Measurements from ENCODE around the gene BANP.
"Not testable (repeated sequence)": the region's sequence is repeated elsewhere in the genome, so short reads cannot be mapped to it uniquely, and the experiment has no call there.

BANP gene

GRCh38 chr16:88030961-88031360 lies 79.7 kb downstream of the BANP start:
- not testable (repeated sequence) for H3K36me3 ChIP-seq (ENCODE audit: control insufficient read depth, insufficient read depth, low read length); H3K9me3 ChIP-seq (ENCODE audit: control insufficient read depth, insufficient read depth, low read length); H3K27me3 ChIP-seq (ENCODE audit: control insufficient read depth, insufficient read depth, low read length); DNase-seq (ENCODE audit: low read depth, low spot score); H3K4me1 ChIP-seq (ENCODE audit: control insufficient read depth, insufficient read depth, low read length); H3K4me3 ChIP-seq (ENCODE audit: low read length); H3K27ac ChIP-seq (ENCODE audit: low read length)
- WGBS (ENCODE audit: insufficient coverage, insufficient read length), result no CpG with 5 or more reads among the region's 9 CpGs

GRCh38 chr16:88033003-88033740 lies 81.9 kb downstream of the BANP start:
- no CpG with 5 or more reads among the region's 30 CpGs for WGBS (ENCODE audit: insufficient coverage, insufficient read length)
- not testable (repeated sequence) for DNase-seq (ENCODE audit: low read depth, low spot score); H3K9me3 ChIP-seq (ENCODE audit: control insufficient read depth, insufficient read depth, low read length); H3K4me1 ChIP-seq (ENCODE audit: control insufficient read depth, insufficient read depth, low read length); H3K27ac ChIP-seq (ENCODE audit: low read length); H3K36me3 ChIP-seq (ENCODE audit: control insufficient read depth, insufficient read depth, low read length); H3K4me3 ChIP-seq (ENCODE audit: low read length); H3K27me3 ChIP-seq (ENCODE audit: control insufficient read depth, insufficient read depth, low read length)

GRCh38 chr16:88034770-88035169 lies 83.5 kb downstream of the BANP start:
- no CpG with 5 or more reads among the region's 7 CpGs for WGBS (ENCODE audit: insufficient coverage, insufficient read length)
- Histone ChIP-seq H3K36me3 (ENCODE audit: control insufficient read depth, insufficient read depth, low read length) (peaks cover 3% of the 10 kb centered on the region; the same call in 1 of the 2 replicates), H3K9me3 (ENCODE audit: control insufficient read depth, insufficient read depth, low read length) (no peaks in the 10 kb centered on the region), H3K27me3 (ENCODE audit: control insufficient read depth, insufficient read depth, low read length) (no peaks in the 10 kb centered on the region), H3K4me3 (ENCODE audit: low read length) (no peak overlapping the region), H3K27ac (ENCODE audit: low read length) (no peak overlapping the region), H3K4me1 (ENCODE audit: control insufficient read depth, insufficient read depth, low read length) (peaks cover 4% of the 10 kb centered on the region; the same call in 1 of the 2 replicates)
- DNase-seq (ENCODE audit: low read depth, low spot score), result no peak

- Histone ChIP-seq H3K9me3 (ENCODE audit: control insufficient read depth, insufficient read depth, low read length) (no peaks in the 10 kb centered on the region), H3K27ac (ENCODE audit: low read length) (no peak overlapping the region), H3K27me3 (ENCODE audit: control insufficient read depth, insufficient read depth, low read length) (no peaks in the 10 kb centered on the region), H3K4me3 (ENCODE audit: low read length) (no peak overlapping the region; the same call in 1 of the 2 replicates), H3K4me1 (ENCODE audit: control insufficient read depth, insufficient read depth, low read length) (peaks cover 4% of the 10 kb centered on the region; the same call in 1 of the 2 replicates), H3K36me3 (ENCODE audit: control insufficient read depth, insufficient read depth, low read length) (peaks cover 3% of the 10 kb centered on the region; the same call in 1 of the 2 replicates)
- DNase-seq (ENCODE audit: low read depth, low spot score), result no peak
- WGBS (ENCODE audit: insufficient coverage, insufficient read length), result no CpG with 5 or more reads among the region's 14 CpGs
These were observed 84.1 kb downstream of the BANP start for GRCh38 chr16:88035292-88035691.

- WGBS (ENCODE audit: insufficient coverage, insufficient read length), result no CpG with 5 or more reads among the region's 30 CpGs
- not testable (repeated sequence) for H3K27ac ChIP-seq (ENCODE audit: low read length); DNase-seq (ENCODE audit: low read depth, low spot score); H3K9me3 ChIP-seq (ENCODE audit: control insufficient read depth, insufficient read depth, low read length); H3K27me3 ChIP-seq (ENCODE audit: control insufficient read depth, insufficient read depth, low read length); H3K4me1 ChIP-seq (ENCODE audit: control insufficient read depth, insufficient read depth, low read length); H3K36me3 ChIP-seq (ENCODE audit: control insufficient read depth, insufficient read depth, low read length); H3K4me3 ChIP-seq (ENCODE audit: low read length)
These were observed 84.8 kb downstream of the BANP start for GRCh38 chr16:88035884-88036639.

GRCh38 chr16:88036640-88036996 lies 85.4 kb downstream of the BANP start:
- not testable (repeated sequence) for DNase-seq (ENCODE audit: low read depth, low spot score); H3K9me3 ChIP-seq (ENCODE audit: control insufficient read depth, insufficient read depth, low read length); H3K4me3 ChIP-seq (ENCODE audit: low read length); H3K27ac ChIP-seq (ENCODE audit: low read length); H3K27me3 ChIP-seq (ENCODE audit: control insufficient read depth, insufficient read depth, low read length); H3K4me1 ChIP-seq (ENCODE audit: control insufficient read depth, insufficient read depth, low read length); H3K36me3 ChIP-seq (ENCODE audit: control insufficient read depth, insufficient read depth, low read length)
- no CpG with 5 or more reads among the region's 10 CpGs for WGBS (ENCODE audit: insufficient coverage, insufficient read length)

GRCh38 chr16:88037359-88037758 lies 86.1 kb downstream of the BANP start:
- H3K4me3 ChIP-seq (ENCODE audit: low read length); DNase-seq (ENCODE audit: low read depth, low spot score); H3K27ac ChIP-seq (ENCODE audit: low read length); H3K27me3 ChIP-seq (ENCODE audit: control insufficient read depth, insufficient read depth, low read length); H3K4me1 ChIP-seq (ENCODE audit: control insufficient read depth, insufficient read depth, low read length); H3K9me3 ChIP-seq (ENCODE audit: control insufficient read depth, insufficient read depth, low read length); H3K36me3 ChIP-seq (ENCODE audit: control insufficient read depth, insufficient read depth, low read length): not testable (repeated sequence)
- WGBS (ENCODE audit: insufficient coverage, insufficient read length), result no CpG with 5 or more reads among the region's 10 CpGs

GRCh38 chr16:88037876-88038525 lies 86.8 kb downstream of the BANP start:
- not testable (repeated sequence) for H3K4me3 ChIP-seq (ENCODE audit: low read length); H3K27ac ChIP-seq (ENCODE audit: low read length); H3K9me3 ChIP-seq (ENCODE audit: control insufficient read depth, insufficient read depth, low read length); H3K4me1 ChIP-seq (ENCODE audit: control insufficient read depth, insufficient read depth, low read length); H3K36me3 ChIP-seq (ENCODE audit: control insufficient read depth, insufficient read depth, low read length); DNase-seq (ENCODE audit: low read depth, low spot score); H3K27me3 ChIP-seq (ENCODE audit: control insufficient read depth, insufficient read depth, low read length)
- WGBS (ENCODE audit: insufficient coverage, insufficient read length), result no CpG with 5 or more reads among the region's 28 CpGs

GRCh38 chr16:88038526-88038908 lies 87.3 kb downstream of the BANP start:
- not testable (repeated sequence) for H3K27me3 ChIP-seq (ENCODE audit: control insufficient read depth, insufficient read depth, low read length); H3K27ac ChIP-seq (ENCODE audit: low read length); DNase-seq (ENCODE audit: low read depth, low spot score); H3K4me1 ChIP-seq (ENCODE audit: control insufficient read depth, insufficient read depth, low read length); H3K4me3 ChIP-seq (ENCODE audit: low read length); H3K36me3 ChIP-seq (ENCODE audit: control insufficient read depth, insufficient read depth, low read length); H3K9me3 ChIP-seq (ENCODE audit: control insufficient read depth, insufficient read depth, low read length)
- WGBS (ENCODE audit: insufficient coverage, insufficient read length), result no CpG with 5 or more reads among the region's 9 CpGs

GRCh38 chr16:88039591-88039990 lies 88.4 kb downstream of the BANP start:
- WGBS (ENCODE audit: insufficient coverage, insufficient read length), result no CpG with 5 or more reads among the region's 11 CpGs
- Histone ChIP-seq H3K9me3 (ENCODE audit: control insufficient read depth, insufficient read depth, low read length) (no peaks in the 10 kb centered on the region), H3K4me1 (ENCODE audit: control insufficient read depth, insufficient read depth, low read length) (peaks cover 2% of the 10 kb centered on the region; the same call in 1 of the 2 replicates), H3K36me3 (ENCODE audit: control insufficient read depth, insufficient read depth, low read length) (peaks cover 3% of the 10 kb centered on the region; the same call in 1 of the 2 replicates), H3K27ac (ENCODE audit: low read length) (no peak overlapping the region), H3K4me3 (ENCODE audit: low read length) (no peak overlapping the region), H3K27me3 (ENCODE audit: control insufficient read depth, insufficient read depth, low read length) (no peaks in the 10 kb centered on the region)
- DNase-seq (ENCODE audit: low read depth, low spot score), result no peak

All from iPS DF 6.9 (cell line).